ENCODE results near the gene C1orf159. TPM values are rescaled to one million over a fixed set of nuclear protein-coding genes. Genes with fewer than 3 reads are reported as not detected.

Gene C1orf159
- polyA plus RNA-seq, 2 of the 4 experiments (the other 2 are of a cell fraction), result 4.0 to 10.2 TPM

DNA sequence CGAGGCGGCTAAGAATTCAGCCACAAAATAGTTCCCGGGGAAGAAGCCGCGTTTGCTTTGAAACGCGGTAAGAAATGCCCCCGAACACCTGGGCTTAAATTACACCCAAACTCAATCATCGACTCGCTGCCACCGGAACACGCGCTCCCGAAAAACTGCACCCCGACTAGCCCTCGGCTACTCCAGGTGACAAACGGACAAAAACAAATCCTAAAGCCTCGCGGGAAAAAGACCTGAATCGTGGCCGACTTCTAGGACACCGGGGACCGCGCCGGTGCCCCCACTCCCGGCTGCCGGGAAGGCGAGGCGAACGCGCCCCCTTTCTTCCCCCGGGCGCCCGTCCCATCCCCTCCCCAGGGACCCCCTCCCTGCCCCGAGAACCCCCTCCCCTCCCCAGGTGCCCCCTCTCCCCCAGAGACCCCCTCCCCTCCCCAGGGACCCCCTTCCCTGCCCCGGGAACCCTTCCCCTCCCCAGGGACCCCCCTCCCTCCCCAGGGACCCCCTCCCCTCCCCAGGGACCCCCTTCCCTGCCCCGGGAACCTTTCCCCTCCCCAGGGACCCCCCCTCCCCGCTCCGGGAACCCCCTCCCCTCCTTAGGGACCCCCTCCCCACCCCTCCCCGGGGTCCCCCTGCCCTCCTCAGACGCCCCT, 628 bp downstream of the C1orf159 start (continued):
- TF ChIP-seq, protein P1, sequence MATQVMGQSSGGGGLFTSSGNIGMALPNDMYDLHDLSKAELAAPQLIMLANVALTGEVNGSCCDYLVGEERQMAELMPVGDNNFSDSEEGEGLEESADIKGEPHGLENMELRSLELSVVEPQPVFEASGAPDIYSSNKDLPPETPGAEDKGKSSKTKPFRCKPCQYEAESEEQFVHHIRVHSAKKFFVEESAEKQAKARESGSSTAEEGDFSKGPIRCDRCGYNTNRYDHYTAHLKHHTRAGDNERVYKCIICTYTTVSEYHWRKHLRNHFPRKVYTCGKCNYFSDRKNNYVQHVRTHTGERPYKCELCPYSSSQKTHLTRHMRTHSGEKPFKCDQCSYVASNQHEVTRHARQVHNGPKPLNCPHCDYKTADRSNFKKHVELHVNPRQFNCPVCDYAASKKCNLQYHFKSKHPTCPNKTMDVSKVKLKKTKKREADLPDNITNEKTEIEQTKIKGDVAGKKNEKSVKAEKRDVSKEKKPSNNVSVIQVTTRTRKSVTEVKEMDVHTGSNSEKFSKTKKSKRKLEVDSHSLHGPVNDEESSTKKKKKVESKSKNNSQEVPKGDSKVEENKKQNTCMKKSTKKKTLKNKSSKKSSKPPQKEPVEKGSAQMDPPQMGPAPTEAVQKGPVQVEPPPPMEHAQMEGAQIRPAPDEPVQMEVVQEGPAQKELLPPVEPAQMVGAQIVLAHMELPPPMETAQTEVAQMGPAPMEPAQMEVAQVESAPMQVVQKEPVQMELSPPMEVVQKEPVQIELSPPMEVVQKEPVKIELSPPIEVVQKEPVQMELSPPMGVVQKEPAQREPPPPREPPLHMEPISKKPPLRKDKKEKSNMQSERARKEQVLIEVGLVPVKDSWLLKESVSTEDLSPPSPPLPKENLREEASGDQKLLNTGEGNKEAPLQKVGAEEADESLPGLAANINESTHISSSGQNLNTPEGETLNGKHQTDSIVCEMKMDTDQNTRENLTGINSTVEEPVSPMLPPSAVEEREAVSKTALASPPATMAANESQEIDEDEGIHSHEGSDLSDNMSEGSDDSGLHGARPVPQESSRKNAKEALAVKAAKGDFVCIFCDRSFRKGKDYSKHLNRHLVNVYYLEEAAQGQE (IDR thresholded peaks at IDR 0.05), result no peak
- no peak for TF ChIP-seq RNF2 (IDR thresholded peaks at IDR 0.05; ENCODE audit: borderline replicate concordance, low read depth)
- TF ChIP-seq, protein P2, sequence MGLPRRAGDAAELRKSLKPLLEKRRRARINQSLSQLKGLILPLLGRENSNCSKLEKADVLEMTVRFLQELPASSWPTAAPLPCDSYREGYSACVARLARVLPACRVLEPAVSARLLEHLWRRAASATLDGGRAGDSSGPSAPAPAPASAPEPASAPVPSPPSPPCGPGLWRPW (IDR thresholded peaks at IDR 0.05), result no peak
- no peak for TF ChIP-seq EHF (CRISPR knock-in tag; IDR thresholded peaks at IDR 0.05)
- no peak for TF ChIP-seq EHMT2 (IDR thresholded peaks at IDR 0.05; ENCODE audit: low read depth)
- TF ChIP-seq ZC3H11A (IDR thresholded peaks at IDR 0.05), result no peak

DNA sequence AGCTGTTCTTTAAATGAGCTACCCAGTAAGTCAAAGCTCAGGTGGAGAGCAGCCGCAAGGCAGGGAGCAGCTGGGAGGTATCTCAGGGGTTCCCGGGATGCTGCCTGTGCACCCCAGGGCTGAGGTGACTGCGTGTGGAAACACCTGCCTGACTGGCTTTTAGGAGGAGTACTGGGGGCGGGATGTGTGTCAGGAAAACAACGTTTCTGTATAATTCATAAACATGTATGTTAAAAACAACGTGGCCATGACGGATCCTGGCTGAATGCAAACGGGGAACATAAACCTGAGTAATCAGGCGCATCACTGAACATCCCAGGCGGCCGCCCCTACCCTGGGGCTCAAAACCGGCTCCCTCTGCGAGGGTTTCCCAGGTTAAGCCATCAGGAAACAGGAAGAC, 1.5 kb downstream of the C1orf159 start:
- POLR2A ChIA-PET, result no interaction called here
- no peak for DNase-seq (ENCODE audit: low read depth in 1 of 2, low spot score in 1 of 2)
- peak overlapping the region; percentile 86; the same call in 2 of the 3 replicates for H3K4me2 ChIP-seq
- no peak overlapping the region for H3K27ac ChIP-seq
- no peaks in the 10 kb centered on the region for H3K9me3 ChIP-seq
- no peak for FAIRE-seq
- CTCF ChIA-PET, result interaction anchor here (0.9 to 1.3 kb wide), 2 partner anchors 51 to 113 kb away, joined by 3 read pairs; no protein-coding TSS in a partner anchor
- peaks cover 3% of the 10 kb centered on the region; the same call in 1 of the 3 replicates for H3K4me1 ChIP-seq
- WGBS (ENCODE audit: missing lambda C conversion rate), result 92% methylated on average over 13 of the region's 13 CpGs
- ATAC-seq, result no peak
- TF ChIP-seq EP300 (IDR thresholded peaks at IDR 0.05) (no peak), ZFP36 (IDR thresholded peaks at IDR 0.05; ENCODE audit: borderline replicate concordance, partially characterized antibody) (no peak), FOSL2 (IDR thresholded peaks at IDR 0.05) (no peak), FOSL2 (CRISPR knock-in tag; IDR thresholded peaks at IDR 0.05) (no peak), ZC3H11A (IDR thresholded peaks at IDR 0.05) (no peak), RARB (CRISPR knock-in tag; IDR thresholded peaks at IDR 0.05) (no peak)
- TF ChIP-seq, protein P1 (IDR thresholded peaks at IDR 0.05), result no peak
- TF ChIP-seq, protein P3, sequence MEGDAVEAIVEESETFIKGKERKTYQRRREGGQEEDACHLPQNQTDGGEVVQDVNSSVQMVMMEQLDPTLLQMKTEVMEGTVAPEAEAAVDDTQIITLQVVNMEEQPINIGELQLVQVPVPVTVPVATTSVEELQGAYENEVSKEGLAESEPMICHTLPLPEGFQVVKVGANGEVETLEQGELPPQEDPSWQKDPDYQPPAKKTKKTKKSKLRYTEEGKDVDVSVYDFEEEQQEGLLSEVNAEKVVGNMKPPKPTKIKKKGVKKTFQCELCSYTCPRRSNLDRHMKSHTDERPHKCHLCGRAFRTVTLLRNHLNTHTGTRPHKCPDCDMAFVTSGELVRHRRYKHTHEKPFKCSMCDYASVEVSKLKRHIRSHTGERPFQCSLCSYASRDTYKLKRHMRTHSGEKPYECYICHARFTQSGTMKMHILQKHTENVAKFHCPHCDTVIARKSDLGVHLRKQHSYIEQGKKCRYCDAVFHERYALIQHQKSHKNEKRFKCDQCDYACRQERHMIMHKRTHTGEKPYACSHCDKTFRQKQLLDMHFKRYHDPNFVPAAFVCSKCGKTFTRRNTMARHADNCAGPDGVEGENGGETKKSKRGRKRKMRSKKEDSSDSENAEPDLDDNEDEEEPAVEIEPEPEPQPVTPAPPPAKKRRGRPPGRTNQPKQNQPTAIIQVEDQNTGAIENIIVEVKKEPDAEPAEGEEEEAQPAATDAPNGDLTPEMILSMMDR (IDR thresholded peaks at IDR 0.05), result no peak
- no peak overlapping the region; the same call in 2 of the 3 replicates for H3K4me3 ChIP-seq
